SK-N-SH treated with all-trans-retinoic acid at 6 μM for 48 hours (cell line): ENCODE data around the gene SLC5A4.

ENCODE experiments used
- ATAC-seq: fragments of 200-7000 bp; cut with Tn5 transposase; 3 replicates; pipeline ENCODE4 v1.9.1; 2020; ENCODE audit warnings: mild to moderate bottlenecking, moderate library complexity
- ARNTL ChIP-seq: fragments of 450-650 bp; formaldehyde crosslinking; IDR thresholded peaks from 2 replicates; pipeline ENCODE4 v1.5.0; 2020; ENCODE audit warnings: low read depth, mild to moderate bottlenecking, moderate library complexity, borderline replicate concordance
- BACH2 ChIP-seq: fragments of 250-450 bp; sonication (Bioruptor Pico); IDR thresholded peaks from 2 replicates; pipeline ENCODE4 v1.9.0; 2021; ENCODE audit warnings: mild to moderate bottlenecking, borderline replicate concordance
- CREB5 ChIP-seq: fragments of 250-450 bp; sonication (Bioruptor Pico); IDR thresholded peaks from 2 replicates; pipeline ENCODE4 v1.5.1; 2020; ENCODE audit warnings: low read depth, mild to moderate bottlenecking, moderate library complexity
- CSDC2 ChIP-seq: fragments of 250-450 bp; sonication (Bioruptor Pico); IDR thresholded peaks from 2 replicates; pipeline ENCODE4 v1.5.0; 2020; ENCODE audit warnings: mild to moderate bottlenecking, moderate library complexity
- CSRNP3 ChIP-seq: fragments of 250-450 bp; sonication (Bioruptor Pico); IDR thresholded peaks from 2 replicates; pipeline ENCODE4 v1.5.1; 2021; ENCODE audit warnings: mild to moderate bottlenecking, moderate library complexity
- ESRRG ChIP-seq: fragments of 250-450 bp; sonication (Bioruptor Pico); IDR thresholded peaks from 2 replicates; pipeline ENCODE4 v1.6.1; 2021; ENCODE audit warnings: mild to moderate bottlenecking
- GLIS3 ChIP-seq: fragments of 250-450 bp; sonication (Bioruptor Pico); IDR thresholded peaks from 2 replicates; pipeline ENCODE4 v1.5.0; 2020; ENCODE audit warnings: mild to moderate bottlenecking, moderate library complexity
- ISL1 ChIP-seq: fragments of 250-450 bp; sonication (Bioruptor Pico); IDR thresholded peaks from 2 replicates; pipeline ENCODE4 v2.1.2; 2022; ENCODE audit warnings: mild to moderate bottlenecking, moderate library complexity
- OSR1 ChIP-seq: fragments of 250-450 bp; sonication (Bioruptor Pico); IDR thresholded peaks from 2 replicates; pipeline ENCODE4 v1.8.0; 2022; ENCODE audit warnings: moderate library complexity, mild to moderate bottlenecking, inconsistent platforms
- POU6F1 ChIP-seq: fragments of 250-450 bp; sonication (Bioruptor Pico); IDR thresholded peaks from 2 replicates; pipeline ENCODE4 v1.8.0; 2021; ENCODE audit warnings: low read depth, mild to moderate bottlenecking, moderate library complexity, borderline replicate concordance
- PPARA ChIP-seq: fragments of 250-450 bp; sonication (Bioruptor Pico); IDR thresholded peaks from 2 replicates; pipeline ENCODE4 v1.5.0; 2020; ENCODE audit warnings: mild to moderate bottlenecking, borderline replicate concordance
- RARB ChIP-seq: fragments of 250-450 bp; sonication (Bioruptor Pico); IDR thresholded peaks from 2 replicates; pipeline ENCODE4 v1.8.0; 2021; ENCODE audit warnings: mild to moderate bottlenecking, moderate library complexity
- SNAI2 ChIP-seq: fragments of 250-450 bp; sonication (Bioruptor Pico); IDR thresholded peaks from 2 replicates; pipeline ENCODE4 v1.5.0; 2020; ENCODE audit warnings: mild to moderate bottlenecking, moderate library complexity
- TCF4 ChIP-seq: fragments of 250-450 bp; sonication (Bioruptor Pico); IDR thresholded peaks from 2 replicates; pipeline ENCODE4 v1.8.0; 2021; ENCODE audit warnings: mild to moderate bottlenecking, moderate library complexity, borderline replicate concordance
- TOX ChIP-seq: fragments of 250-450 bp; sonication (Bioruptor Pico); IDR thresholded peaks from 2 replicates; pipeline ENCODE4 v1.8.0; 2021; ENCODE audit warnings: mild to moderate bottlenecking, moderate library complexity, borderline replicate concordance
- ZC3H10 ChIP-seq: fragments of 250-450 bp; sonication (Bioruptor Pico); IDR thresholded peaks from 2 replicates; pipeline ENCODE4 v1.5.1; 2021; ENCODE audit warnings: mild to moderate bottlenecking, moderate library complexity
- ZFP3 ChIP-seq: fragments of 250-450 bp; sonication (Bioruptor Pico); IDR thresholded peaks from 2 replicates; pipeline ENCODE4 v1.5.0; 2020; ENCODE audit warnings: mild to moderate bottlenecking, moderate library complexity
- ZNF565 ChIP-seq: fragments of 450-650 bp; formaldehyde crosslinking; conservative IDR thresholded peaks from 2 replicates; pipeline ENCODE4 v1.5.0; 2020; ENCODE audit warnings: low read depth, mild to moderate bottlenecking, moderate library complexity
- ZNF70 ChIP-seq: fragments of 450-650 bp; formaldehyde crosslinking; IDR thresholded peaks from 2 replicates; pipeline ENCODE4 v1.5.0; 2020; ENCODE audit warnings: mild to moderate bottlenecking, moderate library complexity
- ZNF8 ChIP-seq: fragments of 450-650 bp; formaldehyde crosslinking; IDR thresholded peaks from 2 replicates; pipeline ENCODE4 v1.5.0; 2020; ENCODE audit warnings: mild to moderate bottlenecking, moderate library complexity
- TF ChIP-seq, protein P1 (sequence below): fragments of 250-450 bp; sonication (Bioruptor Pico); IDR thresholded peaks from 2 replicates; pipeline ENCODE4 v1.5.0; 2020; ENCODE audit warnings: mild to moderate bottlenecking, moderate library complexity
- TF ChIP-seq, protein P2 (sequence below): fragments of 250-450 bp; sonication (Bioruptor Pico); IDR thresholded peaks from 2 replicates; pipeline ENCODE4 v1.8.0; 2020; ENCODE audit warnings: mild to moderate bottlenecking, moderate library complexity, borderline replicate concordance

The SLC5A4 gene

GRCh38 chr22:32205974-32206773 is 49.0 kb downstream of the SLC5A4 start:
- ATAC-seq = no peak
- no peak for TF ChIP-seq ZNF565 (CRISPR knock-in tag)
- no peak for TF ChIP-seq POU6F1 (CRISPR knock-in tag)
- no peak for TF ChIP-seq ESRRG (CRISPR knock-in tag)
- TF ChIP-seq ZFP3 (CRISPR knock-in tag) = no peak
- TF ChIP-seq PPARA (CRISPR knock-in tag) = no peak
- no peak for TF ChIP-seq ARNTL (CRISPR knock-in tag)
- TF ChIP-seq OSR1 (CRISPR knock-in tag) = no peak
- no peak for TF ChIP-seq ZNF8 (CRISPR knock-in tag)
- TF ChIP-seq ZC3H10 (CRISPR knock-in tag) = no peak
- TF ChIP-seq CSDC2 (CRISPR knock-in tag) = no peak
- no peak for TF ChIP-seq ZNF70
- no peak for TF ChIP-seq SNAI2 (CRISPR knock-in tag)
- TF ChIP-seq ISL1 (CRISPR knock-in tag) = no peak
- TF ChIP-seq BACH2 (CRISPR knock-in tag) = no peak
- TF ChIP-seq TOX = no peak
- TF ChIP-seq, protein P1, sequence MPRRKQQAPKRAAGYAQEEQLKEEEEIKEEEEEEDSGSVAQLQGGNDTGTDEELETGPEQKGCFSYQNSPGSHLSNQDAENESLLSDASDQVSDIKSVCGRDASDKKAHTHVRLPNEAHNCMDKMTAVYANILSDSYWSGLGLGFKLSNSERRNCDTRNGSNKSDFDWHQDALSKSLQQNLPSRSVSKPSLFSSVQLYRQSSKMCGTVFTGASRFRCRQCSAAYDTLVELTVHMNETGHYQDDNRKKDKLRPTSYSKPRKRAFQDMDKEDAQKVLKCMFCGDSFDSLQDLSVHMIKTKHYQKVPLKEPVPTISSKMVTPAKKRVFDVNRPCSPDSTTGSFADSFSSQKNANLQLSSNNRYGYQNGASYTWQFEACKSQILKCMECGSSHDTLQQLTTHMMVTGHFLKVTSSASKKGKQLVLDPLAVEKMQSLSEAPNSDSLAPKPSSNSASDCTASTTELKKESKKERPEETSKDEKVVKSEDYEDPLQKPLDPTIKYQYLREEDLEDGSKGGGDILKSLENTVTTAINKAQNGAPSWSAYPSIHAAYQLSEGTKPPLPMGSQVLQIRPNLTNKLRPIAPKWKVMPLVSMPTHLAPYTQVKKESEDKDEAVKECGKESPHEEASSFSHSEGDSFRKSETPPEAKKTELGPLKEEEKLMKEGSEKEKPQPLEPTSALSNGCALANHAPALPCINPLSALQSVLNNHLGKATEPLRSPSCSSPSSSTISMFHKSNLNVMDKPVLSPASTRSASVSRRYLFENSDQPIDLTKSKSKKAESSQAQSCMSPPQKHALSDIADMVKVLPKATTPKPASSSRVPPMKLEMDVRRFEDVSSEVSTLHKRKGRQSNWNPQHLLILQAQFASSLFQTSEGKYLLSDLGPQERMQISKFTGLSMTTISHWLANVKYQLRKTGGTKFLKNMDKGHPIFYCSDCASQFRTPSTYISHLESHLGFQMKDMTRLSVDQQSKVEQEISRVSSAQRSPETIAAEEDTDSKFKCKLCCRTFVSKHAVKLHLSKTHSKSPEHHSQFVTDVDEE (CRISPR knock-in tag) = no peak
- TF ChIP-seq, protein P2, sequence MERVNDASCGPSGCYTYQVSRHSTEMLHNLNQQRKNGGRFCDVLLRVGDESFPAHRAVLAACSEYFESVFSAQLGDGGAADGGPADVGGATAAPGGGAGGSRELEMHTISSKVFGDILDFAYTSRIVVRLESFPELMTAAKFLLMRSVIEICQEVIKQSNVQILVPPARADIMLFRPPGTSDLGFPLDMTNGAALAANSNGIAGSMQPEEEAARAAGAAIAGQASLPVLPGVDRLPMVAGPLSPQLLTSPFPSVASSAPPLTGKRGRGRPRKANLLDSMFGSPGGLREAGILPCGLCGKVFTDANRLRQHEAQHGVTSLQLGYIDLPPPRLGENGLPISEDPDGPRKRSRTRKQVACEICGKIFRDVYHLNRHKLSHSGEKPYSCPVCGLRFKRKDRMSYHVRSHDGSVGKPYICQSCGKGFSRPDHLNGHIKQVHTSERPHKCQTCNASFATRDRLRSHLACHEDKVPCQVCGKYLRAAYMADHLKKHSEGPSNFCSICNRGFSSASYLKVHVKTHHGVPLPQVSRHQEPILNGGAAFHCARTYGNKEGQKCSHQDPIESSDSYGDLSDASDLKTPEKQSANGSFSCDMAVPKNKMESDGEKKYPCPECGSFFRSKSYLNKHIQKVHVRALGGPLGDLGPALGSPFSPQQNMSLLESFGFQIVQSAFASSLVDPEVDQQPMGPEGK (CRISPR knock-in tag) = no peak
- no peak for TF ChIP-seq TCF4 (CRISPR knock-in tag)

- TF ChIP-seq, protein P2 (CRISPR knock-in tag) = no peak
- TF ChIP-seq ZNF565 (CRISPR knock-in tag) = no peak
- peak; percentile 94 for ATAC-seq
Observed at GRCh38 chr22:32204856-32205722, 50.1 kb downstream of the SLC5A4 start, which contains the start of gene RFPL2. Gene RFPL2 (minus strand): TSS chr22:32205073. CDS start chr22:32202451, 2,622 bp downstream.

DNA sequence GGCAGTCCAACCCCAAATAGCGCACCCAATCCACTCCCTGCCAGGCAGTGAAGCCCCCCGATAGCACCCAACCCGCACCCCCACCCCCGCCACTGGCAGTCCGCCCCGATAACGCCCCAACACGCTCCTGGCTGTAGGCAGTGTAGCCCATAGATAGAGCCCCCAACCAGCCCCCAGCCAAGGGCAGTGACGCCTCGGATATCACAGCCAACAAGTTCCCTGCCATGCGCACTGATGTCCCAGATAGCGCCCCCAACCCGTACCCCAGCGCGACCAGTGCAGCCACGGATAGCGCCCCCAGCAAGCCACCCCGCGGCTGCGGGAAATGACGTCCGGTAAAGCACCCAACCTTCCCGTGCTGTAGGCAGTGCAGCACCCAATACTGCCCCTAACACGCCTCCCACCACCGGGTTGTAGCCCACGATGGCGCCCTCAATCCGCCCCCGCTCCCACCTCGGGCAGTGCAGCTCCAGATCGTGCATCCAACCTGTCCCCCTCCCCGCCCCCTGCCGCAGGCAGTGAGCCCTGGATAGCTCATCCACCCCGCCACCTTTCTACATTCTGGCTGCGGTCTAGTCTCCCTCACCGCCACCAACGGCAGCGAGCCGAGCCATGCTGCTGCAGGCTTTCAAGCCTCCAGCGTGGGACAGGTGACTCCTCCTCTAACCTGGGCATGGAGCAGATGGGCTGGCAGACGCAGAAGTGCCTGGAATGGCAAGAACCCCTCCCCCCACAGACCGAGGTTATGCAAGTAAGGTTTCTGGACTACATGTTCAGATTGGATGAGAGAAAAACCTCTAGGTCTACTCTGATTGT is 50.9 kb downstream of the SLC5A4 start:
- ATAC-seq = peak; percentile 29
- no peak for TF ChIP-seq CREB5 (CRISPR knock-in tag)
- no peak for TF ChIP-seq ZFP3 (CRISPR knock-in tag)
- no peak for TF ChIP-seq ARNTL (CRISPR knock-in tag)
- no peak for TF ChIP-seq BACH2 (CRISPR knock-in tag)
- no peak for TF ChIP-seq ISL1 (CRISPR knock-in tag)
- TF ChIP-seq ESRRG (CRISPR knock-in tag) = no peak
- TF ChIP-seq ZC3H10 (CRISPR knock-in tag) = no peak
- TF ChIP-seq PPARA (CRISPR knock-in tag) = no peak
- no peak for TF ChIP-seq CSRNP3
- TF ChIP-seq GLIS3 (CRISPR knock-in tag) = no peak
- TF ChIP-seq RARB = no peak
